ENCODE data around the gene B4GAT1. TPM values are rescaled to one million over a fixed set of nuclear protein-coding genes. Genes with fewer than 3 reads are reported as not detected.

The B4GAT1 gene
- polyA plus RNA-seq, 1 donor from 2014 or later = 6.1 TPM

DNA sequence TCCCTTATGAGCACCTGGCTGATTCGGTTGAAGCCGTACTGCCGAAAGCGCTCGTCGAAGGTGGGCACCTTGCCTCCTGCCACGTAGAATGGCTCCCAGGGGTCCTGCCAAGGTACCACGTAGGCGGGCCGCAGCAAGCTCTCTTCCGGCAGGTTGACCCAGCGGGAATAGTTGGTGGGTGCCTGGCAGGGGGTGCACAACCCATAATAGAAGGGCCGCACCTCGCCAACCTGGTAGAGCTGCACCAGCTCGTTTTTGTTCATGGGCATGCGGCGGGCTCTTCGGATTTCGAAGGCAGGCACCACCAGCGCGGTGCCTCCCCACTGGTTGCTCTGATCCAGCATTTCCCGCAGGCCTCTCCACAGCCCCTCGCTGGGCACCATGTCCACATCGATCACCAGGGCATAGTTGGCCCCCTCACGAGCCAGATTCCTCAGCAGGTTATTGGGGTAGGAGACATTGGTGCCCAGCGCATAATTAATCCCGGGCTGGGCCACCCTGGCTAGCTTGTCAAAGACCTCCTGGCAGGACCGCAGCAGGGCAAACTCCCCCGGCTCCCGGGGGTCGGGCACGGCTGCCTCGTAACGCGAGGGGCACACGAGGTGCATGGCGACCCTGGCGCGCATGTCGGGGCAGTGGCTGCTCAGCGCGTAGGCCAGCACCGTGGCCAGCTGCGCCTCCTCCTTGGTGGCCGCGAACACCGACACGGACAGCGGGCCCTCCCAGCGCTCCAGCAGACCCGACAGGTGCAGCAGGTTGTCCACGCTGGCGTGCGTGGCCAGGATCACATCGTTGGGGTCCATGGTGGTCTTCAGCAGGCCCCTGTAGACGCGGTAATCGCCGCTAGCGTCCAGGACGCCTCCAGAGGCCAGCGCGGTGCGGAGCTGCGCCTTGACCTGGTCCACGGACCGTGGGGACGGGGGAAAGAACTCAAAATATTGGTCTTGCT is 679 bp downstream of the B4GAT1 start:
- no peaks in the 10 kb centered on the region for H3K36me3 Mint-ChIP-seq
- H3K4me1 Mint-ChIP-seq = peaks cover 19 to 36% (median 33%) of the 10 kb centered on the region in 3 donors
- H3K27ac Mint-ChIP-seq = peak overlapping the region in 2 of 3 donors; percentile 53 to 100
- no peaks in the 10 kb centered on the region for H3K9me3 Mint-ChIP-seq
- H3K4me3 Mint-ChIP-seq = peak overlapping the region; percentile 79 to 98 (median 88)
- no peaks in the 10 kb centered on the region for H3K27me3 Mint-ChIP-seq

DNA sequence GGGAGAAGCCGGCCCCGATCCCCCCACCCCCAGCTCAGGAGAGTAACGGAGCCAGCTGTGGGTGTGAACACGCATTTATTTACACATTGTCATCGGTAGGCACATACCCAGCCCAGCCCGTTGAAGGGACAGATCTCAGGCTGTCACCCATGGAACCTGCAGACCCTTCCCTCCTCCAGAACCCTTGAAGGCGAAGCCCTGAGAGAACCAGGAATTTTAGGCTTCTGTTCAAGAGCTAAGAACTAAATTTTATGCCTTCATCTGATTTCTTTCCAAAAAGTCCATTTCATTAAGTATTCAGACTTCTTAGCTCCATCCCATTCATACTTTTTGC is 2.1 kb downstream of the B4GAT1 start:
- H3K4me1 Mint-ChIP-seq = peaks cover 20 to 36% (median 33%) of the 10 kb centered on the region in 3 donors
- peak overlapping the region; percentile 95 to 99 (median 98) for H3K4me3 Mint-ChIP-seq
- H3K27me3 Mint-ChIP-seq = no peaks in the 10 kb centered on the region
- no peaks in the 10 kb centered on the region for H3K9me3 Mint-ChIP-seq
- H3K27ac Mint-ChIP-seq = peak overlapping the region; percentile 98 to 100 (median 98)
- H3K36me3 Mint-ChIP-seq = no peaks in the 10 kb centered on the region

DNA sequence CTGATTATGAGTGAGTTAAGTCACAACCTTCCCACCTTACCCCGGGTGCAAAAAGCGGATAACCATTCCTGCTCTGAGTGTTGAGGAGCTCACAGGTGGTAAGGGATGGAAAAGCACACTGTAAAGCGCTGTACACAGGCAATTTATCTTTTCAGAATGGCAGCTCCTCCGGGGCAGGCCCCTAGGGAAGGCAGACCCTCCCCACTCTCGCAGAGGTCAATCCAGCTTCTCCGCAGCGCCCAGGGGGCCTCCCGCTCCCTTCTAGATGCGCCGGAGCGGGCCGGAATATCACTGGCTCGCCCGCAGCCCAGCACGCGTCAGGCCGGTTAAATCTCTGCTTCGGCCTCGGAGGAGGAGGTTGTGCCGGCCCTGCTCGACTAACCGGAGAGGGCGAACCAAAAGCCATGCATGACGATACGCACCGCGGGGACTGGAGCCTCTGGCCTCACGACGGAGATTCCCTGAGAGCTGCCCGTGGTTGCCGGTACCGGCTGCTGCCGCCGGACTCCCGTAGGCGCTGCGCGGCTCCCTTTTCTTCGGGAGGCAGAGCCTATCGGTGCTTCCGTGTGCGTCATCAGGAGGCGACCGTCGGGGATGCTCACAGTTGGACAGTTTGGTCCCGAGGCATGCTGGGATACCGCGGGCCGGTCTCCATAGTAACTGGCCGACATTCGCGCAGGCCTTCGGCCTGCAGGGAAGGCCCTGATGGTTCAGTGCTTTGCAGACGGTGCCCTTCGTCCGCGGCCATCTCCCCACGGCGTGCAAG is 2.7 kb downstream of the B4GAT1 start, which contains the start of gene BRMS1:
BRMS1 (minus strand) TSS at position 555 of the 766 bp plus-strand sequence. CDS start 2,870 bp downstream, outside the sequence.
- Mint-ChIP-seq H3K9me3 (no peaks in the 10 kb centered on the region), H3K4me3 (peak within 1 kb of the TSS; percentile 95 to 99 (median 98)), H3K27me3 (no peaks in the 10 kb centered on the region), H3K4me1 (peaks cover 20 to 36% (median 33%) of the 10 kb centered on the region in 3 donors), H3K27ac (peak within 1 kb of the TSS; percentile 98 to 100 (median 98)), H3K36me3 (no peaks in the 10 kb centered on the region)

- H3K27ac Mint-ChIP-seq = peak overlapping the region in 2 of 3 donors; percentile 98 to 100
- peaks cover 16 to 32% (median 29%) of the 10 kb centered on the region in 3 donors for H3K4me1 Mint-ChIP-seq
- no peaks in the 10 kb centered on the region for H3K27me3 Mint-ChIP-seq
- H3K36me3 Mint-ChIP-seq = no peaks in the 10 kb centered on the region
- H3K9me3 Mint-ChIP-seq = no peaks in the 10 kb centered on the region
- peak overlapping the region in 3 of 4 donors; percentile 58 to 98 (median 98) for H3K4me3 Mint-ChIP-seq
Observed at GRCh38 chr11:66343176-66343575, 4.3 kb downstream of the B4GAT1 start.

DNA sequence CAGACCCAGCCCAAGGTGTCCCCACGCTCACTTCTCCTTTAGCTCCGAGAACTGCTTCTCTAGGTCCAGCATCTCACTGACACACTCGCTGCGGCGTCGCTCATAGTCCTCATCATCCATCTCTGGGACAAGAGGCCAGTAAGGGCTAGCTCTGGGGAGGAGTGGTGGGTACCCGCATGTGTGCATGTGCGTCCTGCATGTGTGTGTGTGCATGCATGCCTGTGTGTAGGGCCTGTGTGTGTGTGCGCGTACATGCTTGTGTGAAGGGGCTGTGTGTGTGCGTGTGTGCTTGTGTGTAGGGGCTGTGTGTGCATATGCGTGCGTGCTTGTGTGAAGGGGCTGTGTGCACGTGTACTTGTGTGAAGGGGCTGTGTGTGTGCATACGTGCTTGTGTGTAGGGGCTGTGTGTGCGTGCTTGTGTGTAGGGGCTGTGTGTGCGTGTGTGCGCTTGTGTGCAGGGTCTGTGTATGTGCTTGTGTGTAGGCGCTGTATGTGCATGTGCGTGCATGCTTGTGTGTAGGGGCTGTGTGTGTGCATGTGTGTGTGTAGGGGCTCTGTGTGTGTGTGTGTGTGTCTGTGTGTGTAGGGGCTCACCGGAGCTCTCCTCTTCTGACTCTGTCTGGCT is 5.8 kb downstream of the B4GAT1 start:
- H3K9me3 Mint-ChIP-seq = no peaks in the 10 kb centered on the region
- peak overlapping the region in 2 of 4 donors; percentile 22 to 30 for H3K4me3 Mint-ChIP-seq
- H3K4me1 Mint-ChIP-seq = peaks cover 17 to 34% (median 27%) of the 10 kb centered on the region in 3 donors
- no peaks in the 10 kb centered on the region for H3K27me3 Mint-ChIP-seq
- H3K27ac Mint-ChIP-seq = peak overlapping the region in 2 of 3 donors; percentile 86 to 91
- H3K36me3 Mint-ChIP-seq = no peaks in the 10 kb centered on the region

GRCh38 chr11:66340596-66341501 is 6.6 kb downstream of the B4GAT1 start:
- H3K4me1 Mint-ChIP-seq = peaks cover 23 to 33% (median 29%) of the 10 kb centered on the region in 3 donors
- peak overlapping the region in 1 of 4 donors; percentile 22 for H3K4me3 Mint-ChIP-seq
- H3K27me3 Mint-ChIP-seq = peaks cover 2% of the 10 kb centered on the region
- no peaks in the 10 kb centered on the region for H3K36me3 Mint-ChIP-seq
- H3K9me3 Mint-ChIP-seq = no peaks in the 10 kb centered on the region
- peak overlapping the region in 2 of 3 donors; percentile 86 to 91 for H3K27ac Mint-ChIP-seq

- H3K9me3 Mint-ChIP-seq = no peaks in the 10 kb centered on the region
- peak overlapping the region in 1 of 3 donors; percentile 74 for H3K27ac Mint-ChIP-seq
- H3K27me3 Mint-ChIP-seq = peaks cover 5% of the 10 kb centered on the region
- H3K4me3 Mint-ChIP-seq = peak overlapping the region in 2 of 4 donors; percentile 8 to 63
- H3K36me3 Mint-ChIP-seq = no peaks in the 10 kb centered on the region
- peaks cover 20 to 30% (median 22%) of the 10 kb centered on the region in 3 donors for H3K4me1 Mint-ChIP-seq
Observed at GRCh38 chr11:66339686-66340483, 7.5 kb downstream of the B4GAT1 start.

DNA sequence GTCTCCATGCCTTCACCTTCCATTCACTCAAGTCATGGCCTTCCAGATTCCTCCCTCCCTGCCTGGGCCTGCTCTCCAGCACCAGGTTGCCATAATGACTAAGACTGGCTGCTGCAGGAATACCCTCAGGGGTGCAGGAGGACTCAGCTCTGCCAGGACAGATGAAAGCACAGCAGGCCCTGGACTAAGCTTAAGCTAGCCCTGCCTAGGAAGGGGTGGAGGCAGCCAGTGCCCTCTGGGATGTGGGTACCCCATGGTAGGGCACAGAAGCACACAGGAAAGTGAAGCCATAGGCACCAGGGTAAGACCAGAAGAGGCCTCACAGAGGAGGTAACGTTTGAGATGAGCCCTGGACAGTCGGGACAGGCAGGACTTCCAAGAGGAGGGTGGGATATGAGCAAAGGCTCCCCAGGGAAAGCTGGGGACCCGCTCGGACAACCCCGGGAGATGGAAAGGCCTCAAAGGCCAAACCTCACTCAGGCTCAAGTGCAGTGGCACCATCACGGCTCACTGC is 8.2 kb downstream of the B4GAT1 start:
- no peaks in the 10 kb centered on the region for H3K9me3 Mint-ChIP-seq
- H3K27ac Mint-ChIP-seq = no peak overlapping the region
- peak overlapping the region in 2 of 4 donors; percentile 34 to 63 for H3K4me3 Mint-ChIP-seq
- H3K27me3 Mint-ChIP-seq = peaks cover 5% of the 10 kb centered on the region
- H3K36me3 Mint-ChIP-seq = no peaks in the 10 kb centered on the region
- peaks cover 13 to 27% (median 17%) of the 10 kb centered on the region in 3 donors for H3K4me1 Mint-ChIP-seq

DNA sequence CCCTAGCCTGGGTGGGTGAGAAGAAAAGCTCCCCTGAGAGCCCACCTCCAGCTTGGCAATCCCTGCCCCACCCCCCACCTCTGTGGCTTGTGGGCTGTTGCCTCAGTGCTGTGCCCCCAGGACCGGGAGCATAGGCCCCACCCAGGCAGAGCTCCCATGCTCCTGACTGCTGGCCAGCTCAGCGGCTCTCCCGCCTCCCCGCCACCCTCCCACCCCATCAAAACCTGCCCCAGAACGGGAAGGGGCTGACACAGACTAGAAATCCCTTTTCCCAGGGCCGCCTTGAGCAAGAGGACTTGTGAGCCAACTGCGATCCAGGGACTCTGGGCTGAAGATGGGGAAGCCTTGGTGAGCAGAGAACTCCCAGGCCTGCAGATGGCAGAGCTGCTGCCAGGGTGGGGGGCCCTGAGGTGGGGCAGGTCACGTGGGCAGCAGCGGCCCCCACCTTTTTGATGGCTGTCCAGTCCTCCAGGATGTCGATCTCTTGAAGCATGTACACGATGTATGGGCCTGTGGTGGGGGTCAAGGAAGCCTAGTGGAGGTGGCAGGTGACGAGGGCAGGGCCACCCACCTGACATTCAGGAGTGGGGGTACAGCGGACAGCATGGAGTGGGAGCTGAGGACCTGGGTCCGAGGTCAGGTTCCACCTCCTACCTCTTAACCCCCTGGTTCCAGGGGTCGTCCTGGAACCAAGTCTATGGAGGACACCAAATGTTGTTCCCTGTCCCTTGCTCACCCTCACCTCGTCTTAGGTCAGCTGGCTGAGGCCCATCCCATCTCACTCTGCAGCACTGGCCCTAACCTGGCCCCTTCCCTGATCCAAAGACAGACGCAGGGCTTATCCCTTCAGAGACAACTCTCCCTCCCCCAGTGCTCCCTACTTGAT is 8.9 kb downstream of the B4GAT1 start:
- Mint-ChIP-seq H3K9me3 (no peaks in the 10 kb centered on the region), H3K27ac (no peak overlapping the region), H3K27me3 (peaks cover 5% of the 10 kb centered on the region), H3K4me3 (peak overlapping the region in 1 of 4 donors; percentile 63), H3K36me3 (no peaks in the 10 kb centered on the region), H3K4me1 (peaks cover 10 to 20% (median 16%) of the 10 kb centered on the region in 3 donors)

DNA sequence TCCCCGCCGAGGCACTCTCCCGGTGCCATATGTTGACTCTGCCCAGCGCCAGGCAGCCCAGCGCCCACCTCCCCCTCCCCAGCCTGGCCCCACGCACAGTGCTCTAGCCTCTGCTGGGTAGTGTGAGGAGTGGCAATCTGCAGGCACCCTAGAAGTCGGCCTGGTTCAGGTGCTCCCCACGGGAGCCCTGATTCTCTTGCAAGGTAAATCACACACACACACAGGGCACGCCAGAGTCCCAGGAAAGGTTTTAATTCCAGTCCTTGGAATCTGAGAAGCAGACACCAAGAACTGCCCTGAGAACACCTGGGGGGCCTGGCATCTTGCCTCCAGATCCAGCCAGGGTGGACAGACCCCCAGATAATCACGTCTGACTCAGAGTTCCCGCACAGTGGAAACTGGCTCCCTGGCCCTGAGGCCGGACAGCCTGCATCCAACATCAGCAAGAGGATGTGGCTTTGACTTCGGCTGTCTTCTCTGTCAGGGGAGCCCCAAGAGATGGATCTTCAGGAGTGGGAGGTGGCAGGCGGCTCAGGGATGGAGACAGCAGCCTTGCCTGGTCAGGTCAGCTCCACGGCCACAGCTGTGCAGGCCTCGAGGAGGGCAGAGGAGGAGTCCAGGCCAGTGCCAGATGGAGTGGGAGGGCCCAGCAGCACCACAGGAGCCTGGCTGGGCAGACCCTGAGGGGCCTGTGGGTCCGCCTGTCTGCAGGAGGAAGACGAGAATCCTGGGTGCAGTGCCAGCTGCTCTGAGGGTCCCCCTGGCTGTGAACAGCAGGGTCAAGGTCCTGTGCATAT is 10.1 kb downstream of the B4GAT1 start:
- peak overlapping the region in 1 of 3 donors; percentile 39 for H3K27ac Mint-ChIP-seq

DNA sequence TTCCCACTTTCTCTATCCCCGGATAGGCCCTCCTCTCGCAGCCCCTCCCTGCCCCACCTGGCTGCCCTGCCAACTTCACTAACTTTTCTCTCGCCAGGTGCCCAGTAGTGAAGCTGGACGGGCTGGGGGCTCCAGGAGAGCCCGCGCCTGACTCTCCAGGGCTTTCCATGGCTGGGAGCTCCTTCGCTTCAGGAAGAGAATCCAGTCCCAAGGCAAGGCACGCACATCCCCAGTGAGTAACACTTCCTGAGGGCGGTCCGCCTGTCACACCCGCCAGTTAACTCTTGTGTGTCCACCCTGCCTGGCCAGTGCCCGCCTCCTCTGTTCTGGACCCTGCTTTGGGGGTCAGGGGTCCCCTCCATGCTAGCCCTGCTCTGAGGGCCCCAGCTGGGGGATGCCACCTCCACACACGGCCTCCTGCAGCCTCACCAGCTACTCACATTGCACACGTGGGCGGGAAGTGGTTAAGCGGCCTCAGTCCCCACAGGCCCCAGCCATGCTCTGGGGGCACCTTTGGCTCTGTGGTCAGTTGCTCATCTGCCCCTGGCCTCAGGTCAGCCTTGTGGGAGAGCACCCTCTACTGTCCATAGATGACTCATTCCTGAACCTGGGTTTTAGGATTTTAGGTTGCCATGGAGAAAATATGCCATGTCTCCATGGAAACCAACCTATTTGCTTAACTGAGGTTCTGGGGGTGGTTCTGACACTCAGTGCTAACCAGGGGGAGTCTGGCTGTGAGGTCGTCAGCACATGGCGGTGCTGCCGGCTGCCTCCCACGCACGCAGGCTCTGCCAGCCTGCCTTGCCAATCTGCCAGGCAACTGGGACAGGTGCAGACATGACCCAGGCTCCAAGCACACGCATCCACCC is 11.0 kb downstream of the B4GAT1 start, which contains the start of gene RIN1:
RIN1 (minus strand) TSS at position 201 of the 869 bp plus-strand sequence; CDS start at position 169, 32 bp downstream.
- peak within 1 kb of the TSS; percentile 74 to 93 (median 84) for H3K4me3 Mint-ChIP-seq
- H3K36me3 Mint-ChIP-seq = no peaks in the 10 kb centered on the region
- peaks cover 6 to 15% (median 11%) of the 10 kb centered on the region in 3 donors for H3K4me1 Mint-ChIP-seq
- peaks cover 5% of the 10 kb centered on the region for H3K27me3 Mint-ChIP-seq
- H3K9me3 Mint-ChIP-seq = no peaks in the 10 kb centered on the region
- H3K27ac Mint-ChIP-seq = peak within 1 kb of the TSS in 2 of 3 donors; percentile 39 to 46

More for the DNA sequence above, 10.1 kb downstream of the B4GAT1 start:
- Mint-ChIP-seq H3K36me3 (no peaks in the 10 kb centered on the region), H3K9me3 (no peaks in the 10 kb centered on the region), H3K4me1 (peaks cover 6 to 16% (median 11%) of the 10 kb centered on the region in 3 donors), H3K27me3 (peaks cover 5% of the 10 kb centered on the region), H3K4me3 (peak overlapping the region in 2 of 4 donors; percentile 74 to 93)

Measured in IgD-negative memory B cell (primary cell).